Activated effector memory CD4-positive, alpha-beta T cell treated with anti-CD3 and anti-CD28 coated beads, Interleukin-2, amount 50 U/mL, for 16 hours (primary cell): ENCODE data around the gene SUCLG2.
A peak's percentile ranks its signal among the peaks of the same experiment; 100 is the strongest.

Experiments used
- DNase-seq: peaks from one replicate; pipeline ENCODE4 v3.0.0-alpha.2; 2020

Gene SUCLG2

DNA sequence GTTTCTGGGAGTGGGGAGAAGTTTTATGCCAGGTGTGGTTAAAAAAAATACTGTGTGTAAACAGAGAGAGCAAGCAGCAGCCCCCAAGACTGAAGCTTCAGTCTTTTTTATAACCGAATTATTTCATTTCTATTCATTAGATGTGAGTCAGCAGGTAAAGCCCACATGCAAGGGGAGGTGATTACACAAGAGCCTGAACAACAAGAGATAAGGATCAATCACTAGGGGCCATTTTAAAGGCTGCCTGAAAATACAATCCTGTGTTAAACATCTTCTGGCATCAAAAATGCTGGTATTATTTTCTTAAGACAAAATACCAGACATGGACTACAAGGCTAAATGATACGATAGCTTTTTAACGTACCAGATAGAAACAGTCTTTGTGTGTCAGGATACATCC is 217.3 kb downstream of the SUCLG2 start:
- no peak for DNase-seq

DNA sequence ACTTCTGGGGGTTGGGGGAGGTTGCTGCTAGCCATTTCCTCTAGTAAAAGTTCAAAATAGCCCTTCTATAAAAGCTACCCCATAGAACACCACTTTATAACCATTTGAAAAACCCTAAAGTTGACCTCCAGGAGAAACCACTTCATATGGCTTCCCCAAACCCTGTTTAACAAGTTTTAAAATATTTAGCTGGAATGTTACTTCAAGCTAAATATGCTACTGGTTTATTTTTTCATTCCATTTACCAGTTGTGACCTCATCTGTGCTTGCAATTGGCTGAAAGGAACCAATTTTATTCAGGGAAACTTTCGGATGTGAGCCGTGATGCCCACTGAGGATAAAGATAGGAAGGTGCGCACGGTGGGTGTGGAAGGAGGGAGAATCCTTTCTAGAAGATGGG is 221.3 kb downstream of the SUCLG2 start:
- DNase-seq: no peak

DNA sequence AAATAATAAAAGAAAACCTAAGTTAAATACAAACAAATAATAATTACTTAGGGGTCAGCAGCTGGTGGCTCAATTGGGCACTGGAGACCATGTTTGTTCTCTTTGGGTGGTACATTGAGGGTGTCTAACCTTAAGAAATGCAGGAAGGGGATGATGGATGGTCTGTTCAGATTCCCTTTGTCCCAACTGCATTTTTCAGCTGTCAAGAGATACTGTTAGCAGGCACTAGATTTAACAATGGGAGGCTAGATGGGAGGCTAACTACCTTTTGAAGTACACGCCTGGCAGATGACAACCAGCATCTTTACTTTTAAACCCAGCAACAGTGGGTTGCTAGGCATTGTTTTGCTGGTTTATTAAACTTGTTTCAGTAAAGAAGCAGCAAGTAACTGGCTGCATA is 222.5 kb downstream of the SUCLG2 start:
- no peak for DNase-seq

DNA sequence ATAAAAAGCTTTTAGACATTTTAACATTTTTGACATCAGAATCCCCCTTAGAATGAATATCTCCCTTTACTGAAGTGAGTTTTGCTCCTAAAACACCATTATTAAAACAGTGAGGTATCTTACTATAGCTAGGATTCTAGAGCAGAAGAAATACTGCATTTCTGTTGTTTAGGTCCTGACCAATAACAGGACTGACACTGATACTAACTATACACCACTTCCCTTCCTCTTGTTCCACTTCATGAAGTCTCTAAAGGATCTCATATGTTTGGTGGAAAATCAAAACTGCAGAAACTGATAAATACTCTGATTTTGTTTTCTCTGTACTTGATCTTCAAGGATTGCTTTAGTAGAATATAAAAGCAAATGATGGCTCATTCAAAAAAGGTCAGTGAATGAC is 230.7 kb downstream of the SUCLG2 start:
- no peak for DNase-seq

DNA sequence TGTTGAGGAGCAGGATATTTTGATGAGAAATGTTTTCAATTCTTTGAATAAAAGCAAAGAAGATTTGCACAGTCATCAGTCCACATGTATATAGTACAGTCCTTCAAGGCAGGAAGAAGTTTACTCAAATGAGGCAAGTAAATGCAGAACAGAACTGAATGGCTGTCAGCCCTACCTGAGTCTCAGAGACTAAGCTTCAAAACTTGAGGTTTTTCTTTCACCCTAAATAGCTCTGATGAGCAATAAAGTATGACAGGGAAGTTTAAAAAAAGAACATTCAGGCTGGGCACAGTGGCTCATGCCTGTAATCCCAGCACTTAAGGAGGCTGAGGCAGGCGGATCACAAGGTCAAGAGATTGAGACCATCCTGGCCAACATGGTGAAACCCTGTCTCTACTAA is 232.5 kb downstream of the SUCLG2 start:
- no peak for DNase-seq

DNA sequence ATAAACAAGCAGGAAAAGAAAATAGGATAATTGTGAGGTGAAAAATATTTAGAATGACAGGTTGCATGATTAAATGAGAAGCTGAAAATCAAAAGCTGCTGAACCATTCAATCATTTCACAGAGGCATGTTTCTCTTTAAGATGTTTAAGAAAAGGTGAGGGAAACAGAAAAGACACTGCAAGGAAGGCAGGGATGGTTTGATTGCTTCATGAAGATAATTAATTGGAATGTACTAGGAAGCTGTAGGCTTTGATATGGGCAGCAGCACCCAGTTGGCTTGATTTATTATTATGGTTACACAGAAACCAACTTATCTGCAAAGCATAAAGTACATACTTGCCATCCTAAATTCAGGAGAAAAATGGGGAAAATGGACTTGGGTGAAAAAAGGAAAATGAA is 234.6 kb downstream of the SUCLG2 start:
- no peak for DNase-seq

DNA sequence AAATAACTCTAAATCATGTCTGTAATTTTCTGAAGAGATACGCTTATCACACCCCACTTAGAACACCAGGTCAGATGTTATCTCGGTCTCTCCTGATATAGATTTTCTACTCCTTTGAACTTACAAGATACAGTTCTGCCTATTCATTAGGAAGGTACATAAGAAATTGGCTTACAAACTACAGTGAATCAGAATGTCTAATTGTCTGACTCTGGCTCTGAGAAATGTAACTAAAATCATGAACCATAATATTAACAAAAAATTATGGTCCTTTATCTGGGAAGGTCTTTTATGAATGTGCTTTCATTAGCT is 235.2 kb downstream of the SUCLG2 start:
- no peak for DNase-seq

DNA sequence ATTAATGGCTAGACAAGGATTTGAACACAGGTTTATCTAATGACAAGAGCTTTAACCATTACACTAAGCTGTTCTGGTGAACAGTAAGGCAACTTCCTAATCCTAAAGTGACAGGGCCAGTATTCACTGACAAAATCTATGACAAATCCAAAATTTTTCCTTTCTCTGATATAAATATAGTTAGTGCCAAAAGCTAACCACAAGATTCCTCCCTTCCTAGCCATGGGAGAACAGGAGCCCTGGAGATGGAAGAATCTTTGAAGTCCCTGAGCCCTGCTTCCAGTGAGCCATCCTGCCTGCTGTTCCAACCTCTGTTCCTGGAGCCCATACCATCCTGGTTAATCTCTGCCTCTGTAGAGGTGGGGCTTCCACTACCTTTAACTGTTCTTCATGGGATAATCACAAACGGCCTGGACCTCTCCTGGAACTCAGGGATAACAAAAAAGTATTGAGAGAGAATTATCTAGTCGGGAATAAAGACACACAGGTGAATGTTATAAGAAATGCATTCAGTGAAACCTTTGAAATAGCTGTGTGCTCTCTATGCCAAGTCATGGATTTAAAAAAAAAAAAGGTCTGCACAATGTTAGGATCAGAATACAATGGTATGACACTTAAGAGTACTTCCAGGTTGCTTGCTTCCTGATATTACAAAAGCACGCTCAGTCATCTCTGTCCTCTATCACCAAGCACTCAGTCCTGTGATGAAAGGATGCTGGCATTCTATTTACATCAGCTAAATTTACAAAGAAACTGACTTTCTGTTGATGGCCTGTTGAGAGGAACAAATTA is 235.8 kb downstream of the SUCLG2 start:
- DNase-seq: no peak

DNA sequence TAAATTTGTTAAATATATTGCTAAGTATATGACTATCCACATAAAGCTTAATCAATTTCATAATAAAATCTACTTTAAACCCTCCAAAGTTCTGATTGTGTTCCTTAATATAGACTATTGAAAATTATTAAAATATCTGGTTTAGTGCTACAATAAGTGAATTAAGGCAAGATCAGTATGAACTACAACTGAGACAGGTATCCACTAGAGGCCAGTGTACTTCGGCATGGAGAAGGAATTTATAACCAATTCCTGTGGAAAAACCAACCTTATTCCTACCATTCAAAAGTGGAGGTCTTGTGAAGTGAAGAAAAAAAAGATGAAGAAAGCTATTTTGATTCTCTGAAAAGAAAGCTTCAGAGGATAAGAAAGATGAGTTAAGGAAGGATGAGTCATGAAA is 237.7 kb downstream of the SUCLG2 start:
- no peak for DNase-seq

DNA sequence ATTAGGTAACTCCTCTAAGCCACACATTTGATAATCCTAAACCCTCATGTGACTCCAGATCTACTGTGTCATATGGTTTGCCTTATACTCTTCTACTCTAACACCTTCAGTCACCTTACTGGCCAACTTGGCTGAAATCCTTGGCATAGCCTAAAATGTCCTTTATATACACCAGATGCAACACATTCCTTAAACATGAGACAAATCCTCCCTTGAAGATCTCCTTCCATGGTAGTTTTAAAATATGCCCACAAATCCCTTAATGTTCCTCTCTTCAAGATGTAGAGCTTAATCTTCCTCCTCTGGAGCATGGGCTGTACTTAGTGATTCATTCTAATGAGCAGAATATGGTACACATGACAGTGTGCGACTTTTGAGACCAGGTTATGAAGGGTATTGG is 238.9 kb downstream of the SUCLG2 start:
- DNase-seq: no peak

DNA sequence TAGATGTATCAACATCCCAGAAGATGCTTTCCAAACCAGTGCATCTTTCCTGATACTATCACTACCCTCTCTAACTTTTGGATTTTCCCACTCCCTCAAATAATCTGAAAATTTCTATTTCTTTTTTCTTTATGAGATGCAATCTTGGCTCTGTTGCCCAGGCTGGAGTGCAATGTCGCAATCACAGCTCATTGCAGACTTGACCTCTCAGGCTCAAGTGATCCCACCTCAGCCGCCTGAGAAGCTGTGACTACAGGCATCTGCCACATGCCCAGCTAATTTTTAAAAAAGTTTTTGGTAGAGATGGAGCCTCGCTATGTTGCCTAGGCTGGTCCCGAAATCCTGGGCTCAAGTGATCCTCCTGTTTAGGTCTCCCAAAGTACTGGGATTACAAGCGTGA is 239.7 kb downstream of the SUCLG2 start:
- DNase-seq: no peak

DNA sequence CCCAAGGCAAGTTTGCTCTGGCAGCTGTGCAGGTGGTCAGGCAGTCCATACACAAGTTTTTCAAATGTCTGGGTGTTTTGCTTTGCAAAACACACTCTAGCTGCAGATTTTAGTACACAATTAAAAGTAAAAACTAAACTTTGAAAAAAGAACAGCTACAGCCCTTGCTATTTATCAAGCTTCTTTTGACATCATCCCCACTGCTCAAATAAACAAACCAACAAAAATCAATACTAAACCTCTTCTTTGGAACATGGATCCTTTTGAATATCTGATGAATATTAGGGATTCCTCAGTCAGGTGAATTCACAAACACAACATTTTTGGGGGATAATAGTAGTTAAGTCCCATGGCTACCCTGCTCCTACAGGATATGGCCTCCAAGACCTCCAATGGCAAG is 249.2 kb downstream of the SUCLG2 start:
- DNase-seq: no peak

DNA sequence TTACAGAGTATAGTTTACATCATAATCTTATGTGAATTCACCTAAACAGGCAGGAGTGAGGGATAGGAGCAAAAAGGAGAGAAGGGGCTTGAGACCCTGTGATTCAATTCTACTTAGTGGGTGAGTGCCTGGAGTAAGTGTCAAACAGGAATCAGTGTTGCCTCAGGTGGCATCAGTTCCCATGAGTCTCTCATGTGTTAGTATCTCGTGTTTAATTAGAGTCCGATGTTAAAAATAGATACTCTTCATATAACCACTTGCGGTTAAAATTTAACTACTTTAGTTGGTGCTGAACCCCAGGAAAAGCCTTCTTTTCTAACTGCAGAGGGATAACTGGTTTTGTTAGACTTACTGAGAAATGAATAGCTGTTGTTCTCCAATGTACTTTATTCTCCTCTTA is 251.5 kb downstream of the SUCLG2 start:
- DNase-seq: no peak

DNA sequence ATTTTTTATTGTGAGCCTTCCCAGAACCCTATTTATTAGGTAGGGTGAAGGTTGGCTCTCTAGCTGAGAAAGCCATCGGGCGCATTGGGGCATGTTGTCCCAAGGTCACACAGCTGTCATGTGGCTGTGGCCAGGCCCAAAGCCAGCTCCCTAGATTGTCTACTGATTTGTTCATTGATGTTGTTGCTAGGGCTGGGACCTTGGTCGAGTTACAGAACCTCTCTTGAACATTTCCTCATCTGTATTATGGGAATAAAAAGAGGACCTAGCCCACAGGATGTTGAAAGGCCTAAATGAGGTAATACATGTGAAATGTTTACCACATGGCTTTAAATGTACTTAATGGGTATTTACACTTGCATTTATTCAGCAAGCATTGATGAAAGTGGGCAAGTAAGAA is 252.5 kb downstream of the SUCLG2 start:
- DNase-seq: no peak

DNA sequence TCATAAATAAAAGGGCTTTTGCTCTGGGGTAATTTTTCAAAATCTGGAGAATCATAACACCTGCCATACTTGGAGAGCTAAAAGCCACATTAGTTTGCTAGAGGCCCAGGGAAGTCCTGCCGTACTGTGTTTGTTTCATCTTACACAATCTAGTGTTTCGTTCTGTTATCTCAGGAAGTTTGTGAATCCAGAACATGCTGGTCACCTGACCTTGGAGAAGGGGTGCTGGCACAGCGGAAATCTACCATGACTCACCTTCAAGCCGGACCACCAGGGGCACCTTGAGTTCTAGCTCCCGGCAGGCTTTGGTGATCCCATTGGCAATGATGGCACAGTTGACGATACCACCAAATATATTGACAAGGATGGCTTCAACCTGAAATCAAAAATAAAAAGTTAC is 253.9 kb downstream of the SUCLG2 start:
- DNase-seq: no peak

DNA sequence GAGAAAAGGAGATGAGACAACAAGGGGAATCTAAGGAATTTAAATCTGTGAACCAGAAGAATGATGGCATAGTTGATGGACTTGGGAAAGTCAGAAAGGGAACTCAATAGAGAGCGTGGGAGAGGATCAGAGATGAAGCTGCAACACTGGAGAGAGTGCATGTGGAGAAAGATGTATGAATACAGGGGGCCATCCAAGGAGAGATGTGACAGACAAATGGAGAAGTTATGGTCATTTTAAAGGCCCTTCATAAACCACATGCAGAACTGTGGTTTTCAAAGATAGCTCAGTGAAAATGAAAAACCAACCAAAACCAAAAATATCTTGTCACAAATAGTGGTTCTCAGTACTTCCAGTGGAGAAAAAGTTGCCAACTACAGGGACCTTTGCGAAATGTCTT is 265.2 kb downstream of the SUCLG2 start:
- no peak for DNase-seq

DNA sequence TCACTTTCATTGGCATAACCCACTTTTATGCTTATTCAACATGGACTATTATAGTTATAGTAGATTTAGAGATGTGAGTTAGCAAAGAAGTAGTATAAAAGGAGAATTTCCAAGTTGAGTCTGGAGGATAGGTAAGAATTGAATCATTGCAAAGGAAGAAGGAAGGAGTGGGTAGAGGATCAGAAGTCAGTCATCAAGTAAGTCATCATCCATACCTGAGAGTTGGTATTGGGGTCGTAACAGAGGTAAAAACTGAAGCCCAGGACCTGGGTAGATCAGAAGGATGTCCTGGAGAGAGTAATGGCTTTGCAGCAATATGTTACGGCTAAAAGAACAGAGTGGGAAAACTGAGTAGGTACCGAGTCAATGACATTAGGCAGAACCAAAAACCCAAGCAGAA is 265.7 kb downstream of the SUCLG2 start:
- DNase-seq: no peak

DNA sequence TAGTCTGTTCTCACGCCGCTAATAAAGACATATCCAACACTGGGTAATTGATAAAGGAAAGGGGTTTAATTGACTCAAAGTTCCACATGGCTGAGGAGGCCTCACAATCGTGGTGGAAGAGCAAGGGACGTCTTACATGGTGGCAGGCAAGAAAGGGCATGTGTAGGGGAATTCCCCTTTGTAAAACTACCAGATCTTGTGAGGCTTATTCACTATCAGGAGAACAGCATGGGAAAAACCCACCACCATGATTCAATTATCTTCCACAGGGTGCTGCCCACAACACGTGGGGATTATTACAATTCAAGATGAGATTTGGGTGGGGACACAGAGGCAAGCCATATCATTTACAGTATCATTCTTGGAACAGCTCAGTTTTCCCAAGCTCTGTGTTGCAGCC is 268.0 kb downstream of the SUCLG2 start:
- DNase-seq: no peak

DNA sequence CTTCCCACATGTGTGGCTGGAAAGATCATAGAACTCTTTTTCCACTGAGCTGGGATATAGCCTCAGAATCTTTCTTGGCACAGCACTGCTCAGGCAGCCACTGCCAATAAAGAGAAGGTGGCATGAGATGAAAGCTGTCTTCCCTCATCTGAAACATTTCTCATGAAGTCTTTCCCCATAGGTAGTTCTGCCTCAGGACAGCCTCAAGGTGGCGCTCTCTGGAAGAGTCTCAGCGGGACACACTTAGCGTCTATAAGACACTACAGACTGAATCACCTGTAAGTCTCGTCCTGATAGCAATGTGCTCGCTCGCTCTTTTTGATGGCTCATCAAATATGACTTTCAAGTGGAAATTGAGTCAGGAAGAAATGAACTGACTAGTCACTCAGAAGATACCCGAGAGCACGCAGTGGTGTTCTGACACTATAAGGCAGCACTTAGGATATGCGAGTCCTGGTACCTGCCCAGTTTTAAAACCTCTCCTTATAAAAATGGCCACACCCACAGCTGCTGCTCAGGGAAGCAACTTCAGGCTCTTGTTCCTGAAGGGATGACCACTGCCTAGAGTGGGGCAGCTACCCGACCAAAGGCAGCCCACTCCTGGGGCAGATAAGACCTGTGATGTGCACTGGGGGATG is 269.5 kb downstream of the SUCLG2 start:
- peak; percentile 71 for DNase-seq

DNA sequence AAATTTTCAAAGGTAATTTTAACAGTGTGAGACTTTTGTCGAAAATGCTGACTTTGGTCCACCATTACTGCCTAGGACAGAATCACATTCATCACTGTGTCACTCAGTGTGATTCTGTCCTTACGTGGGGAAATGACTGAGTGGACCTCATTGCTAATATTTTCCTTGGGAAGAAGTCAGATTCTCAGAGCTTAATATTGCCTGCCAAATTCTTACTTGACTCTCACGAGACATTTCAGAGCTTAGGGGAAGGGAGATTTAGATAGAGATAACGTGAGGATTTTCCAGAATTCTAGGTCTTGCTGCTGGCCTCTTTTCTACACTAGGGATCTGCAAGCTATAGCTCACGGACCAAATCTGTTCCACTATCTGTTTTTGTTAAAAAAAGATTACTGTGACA is 270.4 kb downstream of the SUCLG2 start:
- DNase-seq: no peak

DNA sequence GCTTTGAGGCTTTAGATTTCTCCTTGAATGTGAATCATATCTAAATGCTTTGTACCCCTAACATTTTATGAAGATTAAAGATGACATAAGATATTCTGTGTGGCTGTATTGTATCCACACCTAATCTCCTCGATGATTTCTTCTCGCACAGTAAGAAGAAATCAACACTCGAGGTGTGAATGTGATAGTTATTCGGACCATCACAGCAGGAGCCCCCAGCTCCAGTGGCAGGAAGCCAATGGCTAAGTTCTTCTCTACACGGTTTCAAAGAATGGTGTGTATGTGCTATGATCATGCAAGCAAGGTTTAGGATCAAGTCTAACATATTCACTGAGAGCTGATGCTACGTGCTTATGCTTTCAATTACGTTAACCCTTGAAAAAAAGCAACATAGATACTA is 271.0 kb downstream of the SUCLG2 start:
- no peak for DNase-seq

DNA sequence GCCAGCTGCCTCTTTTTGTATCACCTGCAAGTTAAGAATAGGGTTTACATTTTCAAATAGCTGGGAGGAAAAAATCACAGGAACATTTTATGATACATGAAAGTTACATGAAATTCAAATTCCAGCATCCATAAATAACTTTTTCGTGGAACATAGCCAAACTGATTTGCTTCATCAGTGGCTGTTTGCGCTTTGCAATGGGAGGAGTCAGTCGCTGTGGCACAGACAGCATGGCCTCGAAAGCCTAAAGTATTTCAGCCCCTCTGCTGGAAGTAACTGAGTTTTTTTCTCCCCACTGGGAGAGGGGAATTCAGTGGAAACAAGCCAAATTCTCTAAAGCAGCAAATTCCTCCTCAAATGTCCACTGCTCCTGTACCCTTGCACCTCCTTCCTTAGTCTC is 271.9 kb downstream of the SUCLG2 start:
- DNase-seq: no peak

DNA sequence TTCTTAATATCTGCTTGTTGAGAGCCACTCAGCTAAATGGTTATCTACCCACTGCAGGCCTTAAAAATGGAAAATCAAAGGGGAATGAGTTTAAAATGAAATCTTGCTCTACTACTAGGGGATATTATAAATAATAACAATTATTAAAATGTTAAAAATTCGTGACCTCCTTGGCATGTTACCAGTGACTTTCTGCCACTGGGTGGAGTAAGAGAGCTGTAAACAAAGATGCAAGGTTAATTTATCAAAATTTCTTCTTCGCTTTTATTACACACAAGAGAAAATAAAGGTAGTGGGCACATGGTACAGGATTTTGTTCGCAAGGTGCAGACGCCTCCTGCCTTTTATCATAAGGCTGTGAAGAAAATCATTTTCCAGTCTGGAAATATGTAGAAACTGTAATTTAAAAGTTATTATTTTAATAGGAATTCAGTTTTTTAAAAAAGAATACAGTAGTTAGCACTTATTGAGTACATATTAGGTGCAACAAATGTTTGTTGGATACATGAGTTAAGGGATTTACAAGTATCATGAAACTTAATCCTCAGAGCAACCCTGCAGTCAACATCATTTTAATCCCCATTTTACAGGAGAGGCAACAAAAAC is 272.6 kb downstream of the SUCLG2 start:
- DNase-seq: no peak

DNA sequence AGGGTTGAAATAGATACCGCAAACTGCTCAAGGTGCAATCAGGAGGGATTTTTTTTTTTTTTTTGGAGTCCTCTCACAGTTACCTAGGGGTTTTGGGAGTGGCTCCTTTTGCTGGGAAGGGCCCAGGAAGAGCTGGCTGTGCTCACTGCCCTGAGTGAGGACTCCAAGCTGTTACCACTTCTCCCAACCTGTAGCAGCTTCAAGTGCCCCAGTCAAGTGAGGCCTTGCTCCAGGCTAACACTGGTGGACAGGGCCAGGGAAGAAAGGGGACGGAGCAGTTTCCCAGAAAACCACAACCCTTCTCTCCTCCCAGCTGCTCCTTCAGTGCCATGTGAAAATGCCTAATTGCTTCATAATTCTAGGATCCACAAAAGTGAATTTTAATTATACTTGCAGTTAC is 274.3 kb downstream of the SUCLG2 start:
- no peak for DNase-seq

DNA sequence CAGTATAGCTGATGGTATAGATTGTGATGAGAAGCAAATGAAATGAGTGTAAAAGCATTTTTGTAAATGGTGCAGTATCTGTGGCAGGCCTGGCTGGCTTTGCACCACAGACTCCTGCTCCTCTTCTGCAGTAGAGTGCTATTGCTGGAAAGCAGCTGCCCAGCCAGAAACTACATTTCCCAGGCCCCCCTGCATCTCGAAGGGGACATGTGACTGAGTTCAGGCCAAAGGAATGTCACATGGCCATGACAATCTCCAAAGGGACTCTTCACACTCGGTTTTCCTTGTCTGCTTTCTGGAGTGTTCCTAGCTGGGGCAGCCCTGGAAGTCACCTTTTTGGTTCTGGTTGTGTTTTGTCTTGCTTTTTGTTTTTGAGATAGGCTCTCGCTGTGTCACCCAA is 277.1 kb downstream of the SUCLG2 start:
- no peak for DNase-seq
